HCT116 (cell line): ENCODE measurements around the gene USP7. TPM values are rescaled to one million over a fixed set of nuclear protein-coding genes. Genes with fewer than 3 reads are reported as not detected.

ENCODE experiments used
- ATAC-seq: fragments of 200-7000 bp; cut with Tn5 transposase; 2 replicates; pipeline ENCODE4 v1.9.1; 2020; ENCODE audit warnings: mild to moderate bottlenecking, moderate library complexity
- BruUV-seq: library from RNA; stranded (reverse); fragments of 400-500 nt; replicated peaks from 2 replicates; lab custom pipeline; 2021; lab: Mats Ljungman, UMichigan
- CTCF ChIA-PET: fragments of 300-600 bp; sonication (Branson Sonifier 250); formaldehyde crosslinking; loops from one replicate; lab custom pipeline; 2021; ENCODE audit warnings: antibody characterized with exemption; lab: Charles Lee
- POLR2A ChIA-PET: fragments of 300-600, 350-600 bp; sonication (Branson Sonifier 250); formaldehyde crosslinking; loops from one replicate; lab custom pipeline; 2021; ENCODE audit warnings: antibody characterized with exemption; lab: Charles Lee
- RAD21 ChIA-PET, 2 experiments: fragments of 300-600 bp; sonication (Branson Sonifier 250); formaldehyde crosslinking; loops; one replicate each; lab custom pipeline; 2023; ENCODE audit warnings: low total read pairs in 2 of 2; ENCODE audit not compliant: uncharacterized antibody in 2 of 2, unreplicated experiment in 2 of 2, low non-redundant PET in 1 of 2; lab: Charles Lee
- DNase-seq: peaks from one replicate; pipeline ENCODE4 v3.0.0-alpha.2; 2010; ENCODE audit warnings: low read depth, low spot score
- H2AFZ ChIP-seq: fragments of 200-600 bp; shearing (Covaris generic), sonication (generic); 2 replicates; pipeline ENCODE4 v1.6.1; 2017; ENCODE audit warnings: low read depth, mixed run types, mixed read lengths, antibody characterized with exemption, low read length; ENCODE audit not compliant: poor library complexity, severe bottlenecking
- H3K27ac ChIP-seq: 2 replicates; pipeline ENCODE4 v1.5.1; 2012; ENCODE audit warnings: low read depth, low read length
- H3K27me3 ChIP-seq: fragments of 200-600 bp; sonication (generic); 2 replicates; pipeline ENCODE4 v1.6.1; 2016; ENCODE audit warnings: mixed run types, low read length, mixed read lengths; ENCODE audit not compliant: insufficient read depth
- H3K36me3 ChIP-seq, 2 experiments: fragments of 200-500 bp in 1 of 2; fragments of 200-600 bp in 1 of 2; sonication (Bioruptor generic) in 1 of 2; sonication (generic) in 1 of 2; 2 replicates each; pipeline versions ENCODE4 v1.5.1 to v1.6.1; 2014 to 2016; ENCODE audit warnings: low read length in 2 of 2, inconsistent platforms in 1 of 2, mixed read lengths in 1 of 2, mixed run types in 1 of 2; ENCODE audit not compliant: insufficient read depth in 2 of 2, control insufficient read depth in 1 of 2
- H3K4me1 ChIP-seq, 2 experiments: fragments of 200-600 bp in 1 of 2; sonication (generic) in 1 of 2; 2 replicates each; pipeline versions ENCODE4 v1.5.1 to v1.6.1; 2012 to 2017; ENCODE audit warnings: low read length in 2 of 2, inconsistent platforms in 1 of 2, mild to moderate bottlenecking in 1 of 2, mixed read lengths in 1 of 2, mixed run types in 1 of 2, moderate library complexity in 1 of 2; ENCODE audit not compliant: insufficient read depth in 2 of 2, control insufficient read depth in 1 of 2
- H3K4me2 ChIP-seq: fragments of 200-600 bp; sonication (generic); 2 replicates; pipeline ENCODE4 v1.6.1; 2017; ENCODE audit warnings: mixed run types, low read length, mixed read lengths
- H3K4me3 ChIP-seq, 2 experiments: fragments of 200-600 bp in 1 of 2; sonication (generic) in 1 of 2; replicated peaks in 1 of 2; 2 replicates each; pipeline ENCODE4 v1.5.1; 2011 to 2016; ENCODE audit warnings: low read length in 2 of 2, control low read depth in 1 of 2, low read depth in 1 of 2, mild to moderate bottlenecking in 1 of 2, mixed read lengths in 1 of 2, mixed run types in 1 of 2
- H3K79me2 ChIP-seq: fragments of 200-600 bp; sonication (generic); 2 replicates; pipeline ENCODE4 v1.6.1; 2017; ENCODE audit warnings: mild to moderate bottlenecking, mixed run types, low read length, moderate library complexity, mixed read lengths; ENCODE audit not compliant: insufficient read depth
- H3K9ac ChIP-seq: fragments of 200-600 bp; sonication (generic); 2 replicates; pipeline ENCODE4 v1.6.1; 2016; ENCODE audit warnings: low read length, mixed read lengths
- H3K9me2 ChIP-seq: fragments of 200-600 bp; sonication (generic), shearing (Covaris generic); 2 replicates; pipeline ENCODE4 v1.6.1; 2017; ENCODE audit warnings: mixed run types, mild to moderate bottlenecking, moderate library complexity; ENCODE audit not compliant: insufficient read depth
- H3K9me3 ChIP-seq, 2 experiments: fragments of 200-500 bp in 1 of 2; fragments of 200-600 bp in 1 of 2; sonication (Bioruptor generic) in 1 of 2; sonication (generic) in 1 of 2; 2 replicates each; pipeline ENCODE4 v1.6.1; 2014 to 2017; ENCODE audit warnings: low read length in 2 of 2, mixed read lengths in 2 of 2, inconsistent platforms in 1 of 2, low read depth in 1 of 2, mild to moderate bottlenecking in 1 of 2, mixed run types in 1 of 2, moderate library complexity in 1 of 2; ENCODE audit not compliant: control insufficient read depth in 1 of 2, insufficient read depth in 1 of 2
- H4K20me1 ChIP-seq: fragments of 200-600 bp; sonication (generic), shearing (Covaris generic); 2 replicates; pipeline ENCODE4 v1.6.1; 2017; ENCODE audit warnings: mixed run types, mild to moderate bottlenecking, moderate library complexity; ENCODE audit not compliant: insufficient read depth
- CTCF ChIP-seq, 3 experiments: fragments of 200-600 bp in 1 of 3; sonication (generic) in 1 of 3; IDR thresholded peaks in 2 of 3; conservative IDR thresholded peaks in 1 of 3; 2 replicates each; pipeline ENCODE4 v1.5.1; 2012 to 2017; ENCODE audit warnings: low read depth in 2 of 3, low read length in 2 of 3, antibody characterized with exemption in 1 of 3, borderline replicate concordance in 1 of 3, control low read depth in 1 of 3, mild to moderate bottlenecking in 1 of 3, mixed read lengths in 1 of 3, mixed run types in 1 of 3, moderate library complexity in 1 of 3; ENCODE audit not compliant: insufficient read depth in 1 of 3
- EZH2 ChIP-seq: fragments of 200-600 bp; sonication (generic); IDR thresholded peaks from 2 replicates; pipeline ENCODE4 v1.6.1; 2017; ENCODE audit warnings: antibody characterized with exemption, mixed run types
- EZH2phosphoT487 ChIP-seq: fragments of 200-600 bp; IDR thresholded peaks from 2 replicates; pipeline ENCODE4 v1.6.1; 2018; ENCODE audit warnings: antibody characterized with exemption, borderline replicate concordance
- FOSL1 ChIP-seq: IDR thresholded peaks from 2 replicates; pipeline ENCODE4 v1.6.1; 2012; ENCODE audit warnings: low read depth
- POLR2A ChIP-seq: IDR thresholded peaks from 2 replicates; pipeline ENCODE4 v1.7.0; 2011; ENCODE audit warnings: borderline replicate concordance; ENCODE audit not compliant: insufficient read depth, insufficient read length; ENCODE audit errors: extremely low read depth
- POLR2AphosphoS5 ChIP-seq: IDR thresholded peaks from 2 replicates; pipeline ENCODE4 v1.6.1; 2011; ENCODE audit warnings: mild to moderate bottlenecking, low read depth, low read length, moderate library complexity
- RAD21 ChIP-seq: IDR thresholded peaks from 2 replicates; pipeline ENCODE4 v1.6.1; 2012; ENCODE audit warnings: low read depth, mild to moderate bottlenecking
- REST ChIP-seq: IDR thresholded peaks from 2 replicates; pipeline ENCODE4 v1.6.1; 2012; ENCODE audit warnings: low read depth
- SIN3A ChIP-seq: IDR thresholded peaks from 2 replicates; pipeline ENCODE4 v1.6.1; 2012; ENCODE audit warnings: low read depth
- SRF ChIP-seq: IDR thresholded peaks from 2 replicates; pipeline ENCODE4 v1.6.1; 2012; ENCODE audit warnings: low read depth
- TCF7L2 ChIP-seq: IDR thresholded peaks from 2 replicates; pipeline ENCODE4 v1.7.0; 2011; ENCODE audit warnings: borderline replicate concordance, inconsistent platforms; ENCODE audit not compliant: insufficient read depth, insufficient read length; ENCODE audit errors: extremely low read depth
- intact Hi-C: fragments of 100-400 bp; cut with micrococcal nuclease; formaldehyde crosslinking; loops from 2 replicates; pipeline ENCODE4 v1.10.0; 2022
- total RNA-seq: library from RNA; stranded (reverse); gene quantifications from one replicate; pipeline ENCODE4 v1.2.1, GENCODE V29; 2021; ENCODE audit not compliant: unreplicated experiment

USP7 gene
- total RNA-seq, 1 experiment from 2014 or later: 154 TPM

GRCh38 chr16:9003322-9003721 is 39.6 kb upstream of the USP7 start:
- CTCF ChIA-PET: interaction anchor here (0.6 kb wide), 1 partner anchor 10 kb away, joined by 3 read pairs; no protein-coding TSS in a partner anchor
- no peaks in the 10 kb centered on the region for H3K9me2 ChIP-seq
- RAD21 ChIA-PET: no interaction called here
- no peak for ATAC-seq
- no peaks in the 10 kb centered on the region for H3K36me3 ChIP-seq
- TF ChIP-seq CTCF (IDR thresholded peaks at IDR 0.05 in 2 of 3, conservative IDR thresholded peaks at IDR 0.05 in 1 of 3; ENCODE audit: borderline replicate concordance in 1 of 3, insufficient read depth in 1 of 3, low read depth in 2 of 3, low read length in 2 of 3): no peak
- no peak overlapping the region for H3K27ac ChIP-seq
- no peak for DNase-seq
- BruUV-seq: no TSS peak
- no peak overlapping the region for H3K4me3 ChIP-seq
- intact Hi-C loops: loop anchor here (10.0 kb wide), 1 partner anchor 439 kb away; no protein-coding TSS in a partner anchor
- H3K9me3 ChIP-seq: no peaks in the 10 kb centered on the region
- H2AFZ ChIP-seq: no peak overlapping the region
- H3K79me2 ChIP-seq: no peaks in the 10 kb centered on the region
- no peaks in the 10 kb centered on the region for H4K20me1 ChIP-seq
- H3K9ac ChIP-seq: no peak overlapping the region
- no peaks in the 10 kb centered on the region for H3K27me3 ChIP-seq
- POLR2A ChIA-PET: no interaction called here
- H3K4me2 ChIP-seq: no peak overlapping the region
- H3K4me1 ChIP-seq: peaks cover 1 to 2% of the 10 kb centered on the region in 2 experiments; a peak in 3 of 4 replicates

GRCh38 chr16:9002042-9002441 is 38.3 kb upstream of the USP7 start:
- H3K9me2 ChIP-seq: no peaks in the 10 kb centered on the region
- H3K79me2 ChIP-seq: no peaks in the 10 kb centered on the region
- POLR2A ChIA-PET: no interaction called here
- no peaks in the 10 kb centered on the region for H4K20me1 ChIP-seq
- no peak overlapping the region for H3K27ac ChIP-seq
- no peak overlapping the region for H3K9ac ChIP-seq
- H3K4me2 ChIP-seq: no peak overlapping the region
- RAD21 ChIA-PET: no interaction called here
- CTCF ChIA-PET: no interaction called here
- ATAC-seq (no peak), DNase-seq (no peak)
- no peak overlapping the region for H3K4me3 ChIP-seq
- TF ChIP-seq CTCF (IDR thresholded peaks at IDR 0.05 in 2 of 3, conservative IDR thresholded peaks at IDR 0.05 in 1 of 3; ENCODE audit: borderline replicate concordance in 1 of 3, insufficient read depth in 1 of 3, low read depth in 2 of 3, low read length in 2 of 3) (no peak), RAD21 (no peak), EZH2 (no peak), REST (no peak), FOSL1 (no peak), EZH2phosphoT487 (no peak), TCF7L2 (no peak), SIN3A (no peak), SRF (no peak), POLR2A (no peak), POLR2AphosphoS5 (no peak)
- BruUV-seq: no TSS peak
- peaks cover 0 to 2% of the 10 kb centered on the region in 2 experiments; a peak in 1 of 4 replicates for H3K4me1 ChIP-seq
- intact Hi-C loops: loop anchor here (10.0 kb wide), 1 partner anchor 437 kb away; no protein-coding TSS in a partner anchor
- no peaks in the 10 kb centered on the region for H3K36me3 ChIP-seq
- no peaks in the 10 kb centered on the region for H3K9me3 ChIP-seq
- no peaks in the 10 kb centered on the region for H3K27me3 ChIP-seq
- H2AFZ ChIP-seq: no peak overlapping the region
